Lung (tissue), 12 donors: ENCODE results near the gene TMEM164. TPM values are rescaled to one million over a fixed set of nuclear protein-coding genes. Genes with fewer than 3 reads are reported as not detected.
A peak's percentile ranks its signal among the peaks of the same experiment; 100 is the strongest.

ENCODE experiments used
- ATAC-seq: fragments of 200-7000 bp; cut with Tn5 transposase; one replicate; pipeline ENCODE4 v1.9.1; 2020; ENCODE audit warnings: moderate number of reproducible peaks; ENCODE audit not compliant: insufficient read depth, low FRiP score
- DNase-seq, 3 donors: peaks; one replicate each; pipeline ENCODE4 v3.0.0-alpha.2; 2013 to 2017
- H3K27ac ChIP-seq, 2 donors: one replicate each; pipeline ENCODE4 v1.5.1; 2013; ENCODE audit warnings: mild to moderate bottlenecking in 2 of 2, moderate library complexity in 2 of 2, control low read depth in 1 of 2, inconsistent platforms in 1 of 2, low read depth in 1 of 2, low read length in 1 of 2
- H3K27me3 ChIP-seq, 3 donors: one replicate each; pipeline ENCODE4 v1.5.1; 2013; ENCODE audit warnings: low read length in 2 of 3; ENCODE audit not compliant: control insufficient read depth in 3 of 3, insufficient read depth in 3 of 3
- H3K36me3 ChIP-seq, 4 donors: one replicate each; pipeline ENCODE4 v1.5.1; 2013; ENCODE audit warnings: low read length in 4 of 4, mild to moderate bottlenecking in 1 of 4, moderate library complexity in 1 of 4; ENCODE audit not compliant: control insufficient read depth in 4 of 4, insufficient read depth in 4 of 4
- H3K4me1 ChIP-seq, 5 donors: one replicate each; pipeline ENCODE4 v1.5.1; 2013; ENCODE audit warnings: low read length in 5 of 5, mild to moderate bottlenecking in 2 of 5, moderate library complexity in 1 of 5; ENCODE audit not compliant: control insufficient read depth in 5 of 5, insufficient read depth in 5 of 5
- H3K4me3 ChIP-seq: one replicate; pipeline ENCODE4 v1.5.1; 2013; ENCODE audit warnings: mild to moderate bottlenecking, control low read depth, moderate library complexity
- H3K9ac ChIP-seq, 2 donors: one replicate each; pipeline ENCODE4 v1.5.1; 2013; ENCODE audit warnings: low read length in 2 of 2, control low read depth in 1 of 2; ENCODE audit not compliant: insufficient read depth in 1 of 2
- H3K9me3 ChIP-seq, 4 donors: one replicate each; pipeline ENCODE4 v1.5.1; 2013; ENCODE audit warnings: low read length in 3 of 4, mild to moderate bottlenecking in 1 of 4, moderate library complexity in 1 of 4; ENCODE audit not compliant: control insufficient read depth in 4 of 4, insufficient read depth in 3 of 4
- CTCF ChIP-seq: IDR thresholded peaks from 2 replicates; pipeline ENCODE4 v1.5.1; 2012; ENCODE audit warnings: mild to moderate bottlenecking; ENCODE audit errors: control extremely low read depth, extremely low read depth
- whole genome bisulfite sequencing, 2 donors: extraction: QIAGEN DNeasy Blood & Tissue Kit; methylation state at CpG; one replicate each; pipeline ENCODE4 v1.1.7; 2013; 5-methylcytosine and 5-hydroxymethylcytosine counted together
- polyA plus RNA-seq, 2 donors: library from polyadenylated mRNA; stranded (reverse); fragments of 200-250 nt; gene quantifications; one replicate each; pipeline ENCODE4 v1.2.1, GENCODE V29; 2013
- total RNA-seq, 2 donors: library from RNA; depleted of rRNA in 1 of 2; stranded (reverse); fragments of >200 nt in 1 of 2; gene quantifications; one replicate each; pipeline ENCODE4 v1.2.1, GENCODE V29; 2014 to 2021
- donor health status: control.
- donor health status: control.
- donor health status: Bipolar disorder and iron deficiency.
- donor health status: healthy.
- donor health status: DM: yes; HTN: yes; CAD: no.

TMEM164 gene
- total and polyA plus RNA-seq, 4 donors: 22.4 to 87.0 (median 38.0) TPM

DNA sequence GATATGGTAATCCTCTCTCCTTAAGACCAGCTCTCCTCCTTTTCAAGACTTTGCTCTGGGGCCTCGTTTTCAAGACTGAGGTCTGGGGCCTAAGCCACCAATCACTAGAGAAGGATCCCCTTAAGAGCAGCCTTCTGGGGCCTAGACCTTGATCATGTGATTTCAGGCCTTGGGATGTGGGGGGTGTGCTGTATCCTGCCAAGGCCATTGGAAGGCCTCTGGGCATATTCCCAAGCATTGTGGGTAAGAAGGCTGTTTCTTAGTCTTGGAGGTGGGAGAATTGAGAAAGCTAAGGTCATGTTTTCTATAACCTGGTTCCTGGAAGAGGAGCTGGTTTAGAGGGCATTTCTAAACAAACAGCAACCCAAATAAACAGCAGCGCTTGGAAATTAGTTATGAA is 12.1 kb downstream of the TMEM164 start:
- Histone ChIP-seq H3K36me3 (no peaks in the 10 kb centered on the region), H3K27me3 (peaks cover 0 to 24% (median 9%) of the 10 kb centered on the region in 3 donors), H3K9me3 (no peaks in the 10 kb centered on the region), H3K27ac (peak overlapping the region; percentile 33 to 41), H3K4me3 (no peak overlapping the region), H3K4me1 (peaks cover 0 to 7% (median 6%) of the 10 kb centered on the region in 5 donors), H3K9ac (no peak overlapping the region)
- TF ChIP-seq CTCF: no peak
- DNase-seq: peak in 2 of 3 donors; percentile 12 to 34
- 49 to 68% methylated on average over 2 of the region's 2 CpGs for WGBS, 2 donors
- no peak for ATAC-seq

GRCh38 chrX:110015915-110016314 is 13.0 kb downstream of the TMEM164 start:
- DNase-seq (no peak), ATAC-seq (no peak)
- Histone ChIP-seq H3K27me3 (peaks cover 0 to 24% (median 9%) of the 10 kb centered on the region in 3 donors), H3K9me3 (no peaks in the 10 kb centered on the region), H3K36me3 (no peaks in the 10 kb centered on the region), H3K9ac (no peak overlapping the region), H3K27ac (peak overlapping the region; percentile 4 to 6), H3K4me1 (peaks cover 0 to 7% (median 6%) of the 10 kb centered on the region in 5 donors), H3K4me3 (no peak overlapping the region)
- WGBS, 2 donors: 77 to 87% methylated on average over 5 of the region's 5 CpGs
- no peak for TF ChIP-seq CTCF

DNA sequence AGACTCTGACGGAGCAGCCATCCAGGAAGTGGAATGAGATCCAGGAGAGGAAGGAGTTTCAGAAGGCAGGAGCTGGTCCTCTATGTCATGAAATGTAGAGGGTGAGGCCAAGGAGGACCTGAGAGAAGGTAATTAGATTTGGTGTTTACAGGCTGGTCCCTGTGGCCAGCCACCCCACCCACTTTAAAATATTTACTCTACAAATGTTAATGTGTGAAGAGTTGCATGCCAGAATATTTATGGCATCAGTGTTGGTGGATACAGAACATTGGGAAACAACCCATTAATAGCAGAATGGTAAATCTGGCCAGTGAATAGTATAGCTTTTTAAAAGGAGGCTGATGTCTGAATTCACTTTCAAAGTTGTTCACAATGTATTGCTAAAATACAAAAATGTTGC is 17.6 kb downstream of the TMEM164 start:
- Histone ChIP-seq H3K36me3 (peaks cover 0 to 5% (median 0%) of the 10 kb centered on the region in 4 donors), H3K9ac (no peak overlapping the region), H3K4me3 (no peak overlapping the region), H3K27ac (no peak overlapping the region), H3K9me3 (no peaks in the 10 kb centered on the region), H3K4me1 (peaks cover 0 to 18% (median 5%) of the 10 kb centered on the region in 5 donors), H3K27me3 (peaks cover 0 to 31% (median 13%) of the 10 kb centered on the region in 3 donors)
- ATAC-seq: no peak
- no peak for DNase-seq
- no peak for TF ChIP-seq CTCF
- 65 to 71% methylated on average over 1 of the region's 1 CpG for WGBS, 2 donors
